Astrocyte (in vitro differentiated cells and primary cell): ENCODE data around the gene CYP2R1. TPM values are rescaled to one million over a fixed set of nuclear protein-coding genes. Genes with fewer than 3 reads are reported as not detected.

ENCODE experiments used
- DNase-seq: peaks from one replicate; pipeline ENCODE4 v3.0.0-alpha.2; 2010; ENCODE audit warnings: low read depth
- FAIRE-seq: peaks from 2 replicates; lab custom pipeline; 2011; peaks lifted over from hg19 to GRCh38; lab: Jason Lieb, UNC
- H2AFZ ChIP-seq: 2 replicates; pipeline ENCODE4 v1.6.0; 2012; ENCODE audit warnings: low read depth, low read length, inconsistent platforms
- H3K27ac ChIP-seq: 2 replicates; pipeline ENCODE4 v1.5.1; 2011; ENCODE audit warnings: low read depth, low read length, inconsistent platforms
- H3K27me3 ChIP-seq: 2 replicates; pipeline ENCODE4 v1.6.0; 2011; ENCODE audit warnings: low read length, inconsistent platforms; ENCODE audit not compliant: insufficient read depth
- H3K36me3 ChIP-seq: 2 replicates; pipeline ENCODE4 v1.5.1; 2011; ENCODE audit warnings: low read length, inconsistent platforms; ENCODE audit not compliant: insufficient read depth
- H3K4me1 ChIP-seq: 2 replicates; pipeline ENCODE4 v1.5.1; 2011; ENCODE audit warnings: low read length, inconsistent platforms; ENCODE audit not compliant: insufficient read depth
- H3K4me2 ChIP-seq: 2 replicates; pipeline ENCODE4 v1.6.0; 2012; ENCODE audit warnings: low read length, inconsistent platforms
- H3K4me3 ChIP-seq: 2 replicates; pipeline ENCODE4 v1.5.1; 2011; ENCODE audit warnings: low read depth, mild to moderate bottlenecking, low read length, inconsistent platforms; ENCODE audit not compliant: insufficient read depth
- H3K79me2 ChIP-seq: 2 replicates; pipeline ENCODE4 v1.6.0; 2012; ENCODE audit warnings: mild to moderate bottlenecking, low read length, inconsistent platforms; ENCODE audit not compliant: insufficient read depth
- H3K9ac ChIP-seq: 2 replicates; pipeline ENCODE4 v1.6.0; 2012; ENCODE audit warnings: mild to moderate bottlenecking, low read length, inconsistent platforms
- H3K9me3 ChIP-seq: 2 replicates; pipeline ENCODE4 v1.5.1; 2012; ENCODE audit warnings: low read depth, mild to moderate bottlenecking, low read length, inconsistent platforms; ENCODE audit not compliant: insufficient read depth
- H4K20me1 ChIP-seq: 2 replicates; pipeline ENCODE4 v1.6.0; 2012; ENCODE audit warnings: low read length, inconsistent platforms; ENCODE audit not compliant: insufficient read depth
- H3K27ac Mint-ChIP-seq: one replicate; pipeline ENCODE4 v1.8.0; 2021; ENCODE audit warnings: mild to moderate bottlenecking, mixed read lengths; ENCODE audit not compliant: unreplicated experiment
- H3K27me3 Mint-ChIP-seq: one replicate; pipeline ENCODE4 v1.8.0; 2021; ENCODE audit warnings: low read depth, mixed read lengths; ENCODE audit not compliant: unreplicated experiment
- H3K36me3 Mint-ChIP-seq: one replicate; pipeline ENCODE4 v1.8.0; 2021; ENCODE audit warnings: low read depth, mixed read lengths; ENCODE audit not compliant: unreplicated experiment
- H3K4me1 Mint-ChIP-seq: one replicate; pipeline ENCODE4 v1.8.0; 2021; ENCODE audit warnings: low read depth, mixed read lengths; ENCODE audit not compliant: unreplicated experiment
- H3K4me3 Mint-ChIP-seq: one replicate; pipeline ENCODE4 v1.8.0; 2021; ENCODE audit warnings: mild to moderate bottlenecking, moderate library complexity, mixed read lengths; ENCODE audit not compliant: unreplicated experiment
- H3K9me3 Mint-ChIP-seq: one replicate; pipeline ENCODE4 v1.8.0; 2021; ENCODE audit warnings: mild to moderate bottlenecking, mixed read lengths; ENCODE audit not compliant: unreplicated experiment
- EZH2 ChIP-seq: IDR thresholded peaks from 2 replicates; pipeline ENCODE4 v1.6.1; 2012; ENCODE audit warnings: mild to moderate bottlenecking, low read length, inconsistent platforms; ENCODE audit not compliant: insufficient read depth
- total RNA-seq: library from RNA; stranded (reverse); gene quantifications from 2 replicates; pipeline ENCODE4 v1.2.1, GENCODE V29; 2021
- TF ChIP-seq, protein P1 (sequence below): IDR thresholded peaks from 2 replicates; pipeline ENCODE4 v1.5.1; 2011; ENCODE audit warnings: low read depth, mild to moderate bottlenecking, inconsistent platforms, low read length, moderate library complexity; ENCODE audit not compliant: insufficient read depth

Gene CYP2R1
- total RNA-seq, 1 donor from 2014 or later, result 9.9 TPM

DNA sequence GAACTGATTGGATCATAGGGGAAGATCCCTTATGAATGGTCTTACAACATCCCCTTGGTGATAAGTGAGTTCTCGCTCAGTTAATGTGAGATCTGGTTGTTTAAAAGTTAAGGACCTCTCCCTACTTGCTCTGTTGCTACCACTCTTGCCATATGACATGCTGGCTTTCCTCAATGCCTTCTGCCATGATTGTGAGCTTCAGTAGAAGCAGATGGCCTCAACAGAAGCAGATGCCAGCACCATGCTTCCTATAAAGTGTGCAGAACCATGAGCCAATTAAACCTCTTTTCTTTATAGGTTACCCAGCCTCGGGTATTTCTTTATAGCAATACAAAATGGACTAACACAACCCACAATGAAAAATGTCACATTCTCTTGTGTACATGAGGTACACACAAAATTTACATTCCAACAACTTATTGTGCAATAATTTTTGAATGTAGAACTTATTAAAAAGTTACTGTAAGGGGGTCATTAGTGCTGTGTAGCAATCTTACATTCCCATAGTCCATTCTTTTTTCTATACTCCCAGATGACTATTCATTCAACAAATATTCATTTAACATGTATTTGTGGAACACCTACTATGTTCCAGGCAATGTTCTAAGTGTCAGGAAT is 10.3 kb downstream of the CYP2R1 start:
- H3K4me3 ChIP-seq, result no peak overlapping the region
- Mint-ChIP-seq H3K27ac (no peak overlapping the region), H3K4me3 (no peak overlapping the region), H3K4me1 (no peaks in the 10 kb centered on the region), H3K36me3 (peaks cover 13% of the 10 kb centered on the region), H3K9me3 (peaks cover 3% of the 10 kb centered on the region), H3K27me3 (no peaks in the 10 kb centered on the region)
- no peak for FAIRE-seq
- H2AFZ ChIP-seq, result no peak overlapping the region
- H4K20me1 ChIP-seq, result no peaks in the 10 kb centered on the region
- H3K36me3 ChIP-seq, result peaks cover 5% of the 10 kb centered on the region
- DNase-seq, result no peak
- H3K4me2 ChIP-seq, result no peak overlapping the region
- no peak for TF ChIP-seq EZH2
- TF ChIP-seq, protein P1, sequence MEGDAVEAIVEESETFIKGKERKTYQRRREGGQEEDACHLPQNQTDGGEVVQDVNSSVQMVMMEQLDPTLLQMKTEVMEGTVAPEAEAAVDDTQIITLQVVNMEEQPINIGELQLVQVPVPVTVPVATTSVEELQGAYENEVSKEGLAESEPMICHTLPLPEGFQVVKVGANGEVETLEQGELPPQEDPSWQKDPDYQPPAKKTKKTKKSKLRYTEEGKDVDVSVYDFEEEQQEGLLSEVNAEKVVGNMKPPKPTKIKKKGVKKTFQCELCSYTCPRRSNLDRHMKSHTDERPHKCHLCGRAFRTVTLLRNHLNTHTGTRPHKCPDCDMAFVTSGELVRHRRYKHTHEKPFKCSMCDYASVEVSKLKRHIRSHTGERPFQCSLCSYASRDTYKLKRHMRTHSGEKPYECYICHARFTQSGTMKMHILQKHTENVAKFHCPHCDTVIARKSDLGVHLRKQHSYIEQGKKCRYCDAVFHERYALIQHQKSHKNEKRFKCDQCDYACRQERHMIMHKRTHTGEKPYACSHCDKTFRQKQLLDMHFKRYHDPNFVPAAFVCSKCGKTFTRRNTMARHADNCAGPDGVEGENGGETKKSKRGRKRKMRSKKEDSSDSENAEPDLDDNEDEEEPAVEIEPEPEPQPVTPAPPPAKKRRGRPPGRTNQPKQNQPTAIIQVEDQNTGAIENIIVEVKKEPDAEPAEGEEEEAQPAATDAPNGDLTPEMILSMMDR, result no peak
- H3K27ac ChIP-seq, result no peak overlapping the region
- no peak overlapping the region for H3K9ac ChIP-seq
- H3K79me2 ChIP-seq, result no peaks in the 10 kb centered on the region
- no peaks in the 10 kb centered on the region for H3K9me3 ChIP-seq
- no peaks in the 10 kb centered on the region for H3K4me1 ChIP-seq
- H3K27me3 ChIP-seq, result no peaks in the 10 kb centered on the region

DNA sequence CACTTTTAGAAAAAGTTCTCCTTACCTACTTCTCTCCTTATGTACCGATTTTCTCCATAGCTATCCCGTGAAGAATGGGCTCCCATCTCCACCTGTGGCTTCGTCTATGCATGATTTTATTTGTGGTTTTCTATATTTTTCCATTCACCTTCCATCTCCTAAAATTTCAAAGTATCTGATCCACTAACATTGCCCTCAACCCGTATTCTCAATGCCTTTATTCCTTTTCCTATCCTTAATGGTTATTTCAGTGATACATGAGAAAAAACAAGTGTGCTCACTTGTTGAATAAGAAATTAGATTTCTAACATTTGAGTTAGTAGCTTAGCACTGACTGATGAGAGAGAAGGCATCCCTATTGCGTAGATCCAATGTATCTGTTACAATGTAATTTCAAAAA is 16.9 kb downstream of the CYP2R1 start:
- H4K20me1 ChIP-seq, result no peaks in the 10 kb centered on the region
- no peak overlapping the region for H3K4me2 ChIP-seq
- FAIRE-seq, result no peak
- H3K27ac ChIP-seq, result no peak overlapping the region
- H3K4me3 ChIP-seq, result no peak overlapping the region
- no peaks in the 10 kb centered on the region for H3K79me2 ChIP-seq
- no peak overlapping the region for H2AFZ ChIP-seq
- Mint-ChIP-seq H3K36me3 (peaks cover 10% of the 10 kb centered on the region), H3K27me3 (no peaks in the 10 kb centered on the region), H3K4me1 (peaks cover 3% of the 10 kb centered on the region), H3K4me3 (no peak overlapping the region), H3K27ac (no peak overlapping the region), H3K9me3 (no peaks in the 10 kb centered on the region)
- no peaks in the 10 kb centered on the region for H3K4me1 ChIP-seq
- DNase-seq, result no peak
- no peak for TF ChIP-seq EZH2
- TF ChIP-seq, protein P1, result no peak
- H3K27me3 ChIP-seq, result no peaks in the 10 kb centered on the region
- no peak overlapping the region for H3K9ac ChIP-seq
- peaks cover 5% of the 10 kb centered on the region for H3K36me3 ChIP-seq
- H3K9me3 ChIP-seq, result no peaks in the 10 kb centered on the region

DNA sequence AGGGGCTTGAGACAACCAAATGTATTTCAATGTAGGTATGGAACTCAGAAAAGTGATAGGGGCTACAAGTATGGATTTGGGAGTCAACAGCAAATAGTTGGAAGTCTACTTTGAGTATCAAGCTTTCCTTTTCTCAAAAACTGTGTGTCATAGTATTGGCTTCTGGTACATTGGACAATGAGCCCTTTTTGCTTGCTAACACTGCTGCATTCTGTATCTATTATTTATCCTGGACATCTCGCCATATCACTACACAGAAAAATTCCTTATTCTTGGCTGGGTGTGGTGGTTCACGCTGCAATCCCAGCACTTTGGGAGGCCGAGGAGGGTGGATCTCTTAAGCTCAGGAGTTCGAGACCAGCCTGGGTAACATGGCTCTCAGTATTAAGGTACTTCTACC is 18.4 kb downstream of the CYP2R1 start:
- Histone ChIP-seq H3K4me3 (no peak overlapping the region), H3K27me3 (no peaks in the 10 kb centered on the region), H3K4me2 (no peak overlapping the region), H2AFZ (no peak overlapping the region), H3K4me1 (no peaks in the 10 kb centered on the region), H3K9ac (no peak overlapping the region), H4K20me1 (no peaks in the 10 kb centered on the region), H3K27ac (no peak overlapping the region), H3K9me3 (no peaks in the 10 kb centered on the region), H3K36me3 (peaks cover 5% of the 10 kb centered on the region), H3K79me2 (no peaks in the 10 kb centered on the region)
- FAIRE-seq (no peak), DNase-seq (no peak)
- no peaks in the 10 kb centered on the region for H3K27me3 Mint-ChIP-seq
- H3K9me3 Mint-ChIP-seq, result no peaks in the 10 kb centered on the region
- H3K4me1 Mint-ChIP-seq, result peaks cover 3% of the 10 kb centered on the region
- TF ChIP-seq EZH2, result no peak
- TF ChIP-seq, protein P1, result no peak
- H3K36me3 Mint-ChIP-seq, result peaks cover 9% of the 10 kb centered on the region
- no peak overlapping the region for H3K27ac Mint-ChIP-seq
- no peak overlapping the region for H3K4me3 Mint-ChIP-seq
